ENCODE measurements around the gene ZNF628. TPM values are rescaled to one million over a fixed set of nuclear protein-coding genes. Genes with fewer than 3 reads are reported as not detected.

The ZNF628 gene
- total RNA-seq, 1 experiment from 2014 or later, result 21.7 TPM

DNA sequence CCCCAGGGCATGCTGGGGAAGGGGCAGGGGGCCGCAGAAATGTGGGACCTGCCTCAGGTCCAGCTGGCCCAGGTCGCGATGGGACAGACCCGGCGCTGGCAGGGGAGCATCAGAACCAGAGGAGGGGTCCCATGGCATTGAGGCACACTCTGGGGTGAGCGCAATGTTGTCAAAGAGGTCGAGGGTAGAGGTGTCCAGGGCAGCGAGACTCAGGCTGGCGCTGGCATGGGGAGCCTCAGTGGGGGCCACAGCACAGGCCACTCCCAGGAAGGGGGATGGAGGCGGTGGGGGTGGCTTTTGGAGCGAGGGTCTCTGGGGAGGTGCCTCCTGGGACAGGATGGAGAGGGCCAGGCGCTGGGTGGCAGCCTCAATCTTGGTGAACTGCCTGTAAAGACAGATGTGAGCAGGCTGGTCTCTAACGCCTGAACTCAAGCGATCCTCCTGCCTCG lies 12.8 kb upstream of the ZNF628 start:
- peaks cover 22% of the 10 kb centered on the region for H3K4me1 ChIP-seq (ENCODE audit: control insufficient read depth, insufficient read depth, low read length)
- DNase-seq (ENCODE audit: low read depth, low spot score), result no peak
- in situ Hi-C loops (cut with HindIII; ENCODE audit: low pct_unique_long_range_greater_than_20kb, low sequenced_read_pairs), result no loop called here
- H3K9me3 ChIP-seq (ENCODE audit: control insufficient read depth, insufficient read depth, low read depth, low read length), result no peaks in the 10 kb centered on the region
- BruUV-seq (replicated peaks), result no TSS peak
- H3K4me3 ChIP-seq (ENCODE audit: low read depth in 2 of 2, low read length in 2 of 2), result no peak overlapping the region
- ChIA-PET POLR2A (no interaction called here), CTCF (no interaction called here)
- ATAC-seq, result no peak
- H3K36me3 ChIP-seq (ENCODE audit: control insufficient read depth, insufficient read depth, low read length), result no peaks in the 10 kb centered on the region
- no peaks in the 10 kb centered on the region for H3K27me3 ChIP-seq (ENCODE audit: control insufficient read depth, insufficient read depth, low read length)
- TF ChIP-seq POLR2AphosphoS5 (IDR thresholded peaks at IDR 0.05; ENCODE audit: low read depth, low read length) (no peak), TCF7L2 (IDR thresholded peaks at IDR 0.05; ENCODE audit: low read depth, low read length) (no peak), SIN3A (IDR thresholded peaks at IDR 0.05; ENCODE audit: borderline replicate concordance, insufficient read depth, low read depth, low read length) (no peak)
- TF ChIP-seq, protein P1, sequence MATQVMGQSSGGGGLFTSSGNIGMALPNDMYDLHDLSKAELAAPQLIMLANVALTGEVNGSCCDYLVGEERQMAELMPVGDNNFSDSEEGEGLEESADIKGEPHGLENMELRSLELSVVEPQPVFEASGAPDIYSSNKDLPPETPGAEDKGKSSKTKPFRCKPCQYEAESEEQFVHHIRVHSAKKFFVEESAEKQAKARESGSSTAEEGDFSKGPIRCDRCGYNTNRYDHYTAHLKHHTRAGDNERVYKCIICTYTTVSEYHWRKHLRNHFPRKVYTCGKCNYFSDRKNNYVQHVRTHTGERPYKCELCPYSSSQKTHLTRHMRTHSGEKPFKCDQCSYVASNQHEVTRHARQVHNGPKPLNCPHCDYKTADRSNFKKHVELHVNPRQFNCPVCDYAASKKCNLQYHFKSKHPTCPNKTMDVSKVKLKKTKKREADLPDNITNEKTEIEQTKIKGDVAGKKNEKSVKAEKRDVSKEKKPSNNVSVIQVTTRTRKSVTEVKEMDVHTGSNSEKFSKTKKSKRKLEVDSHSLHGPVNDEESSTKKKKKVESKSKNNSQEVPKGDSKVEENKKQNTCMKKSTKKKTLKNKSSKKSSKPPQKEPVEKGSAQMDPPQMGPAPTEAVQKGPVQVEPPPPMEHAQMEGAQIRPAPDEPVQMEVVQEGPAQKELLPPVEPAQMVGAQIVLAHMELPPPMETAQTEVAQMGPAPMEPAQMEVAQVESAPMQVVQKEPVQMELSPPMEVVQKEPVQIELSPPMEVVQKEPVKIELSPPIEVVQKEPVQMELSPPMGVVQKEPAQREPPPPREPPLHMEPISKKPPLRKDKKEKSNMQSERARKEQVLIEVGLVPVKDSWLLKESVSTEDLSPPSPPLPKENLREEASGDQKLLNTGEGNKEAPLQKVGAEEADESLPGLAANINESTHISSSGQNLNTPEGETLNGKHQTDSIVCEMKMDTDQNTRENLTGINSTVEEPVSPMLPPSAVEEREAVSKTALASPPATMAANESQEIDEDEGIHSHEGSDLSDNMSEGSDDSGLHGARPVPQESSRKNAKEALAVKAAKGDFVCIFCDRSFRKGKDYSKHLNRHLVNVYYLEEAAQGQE (IDR thresholded peaks at IDR 0.05; ENCODE audit: insufficient read depth in 1 of 2, low read depth in 2 of 2, low read length in 1 of 2), result no peak
- TF ChIP-seq, protein P2, sequence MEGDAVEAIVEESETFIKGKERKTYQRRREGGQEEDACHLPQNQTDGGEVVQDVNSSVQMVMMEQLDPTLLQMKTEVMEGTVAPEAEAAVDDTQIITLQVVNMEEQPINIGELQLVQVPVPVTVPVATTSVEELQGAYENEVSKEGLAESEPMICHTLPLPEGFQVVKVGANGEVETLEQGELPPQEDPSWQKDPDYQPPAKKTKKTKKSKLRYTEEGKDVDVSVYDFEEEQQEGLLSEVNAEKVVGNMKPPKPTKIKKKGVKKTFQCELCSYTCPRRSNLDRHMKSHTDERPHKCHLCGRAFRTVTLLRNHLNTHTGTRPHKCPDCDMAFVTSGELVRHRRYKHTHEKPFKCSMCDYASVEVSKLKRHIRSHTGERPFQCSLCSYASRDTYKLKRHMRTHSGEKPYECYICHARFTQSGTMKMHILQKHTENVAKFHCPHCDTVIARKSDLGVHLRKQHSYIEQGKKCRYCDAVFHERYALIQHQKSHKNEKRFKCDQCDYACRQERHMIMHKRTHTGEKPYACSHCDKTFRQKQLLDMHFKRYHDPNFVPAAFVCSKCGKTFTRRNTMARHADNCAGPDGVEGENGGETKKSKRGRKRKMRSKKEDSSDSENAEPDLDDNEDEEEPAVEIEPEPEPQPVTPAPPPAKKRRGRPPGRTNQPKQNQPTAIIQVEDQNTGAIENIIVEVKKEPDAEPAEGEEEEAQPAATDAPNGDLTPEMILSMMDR (IDR thresholded peaks at IDR 0.05), result no peak
- intact Hi-C loops (cut with micrococcal nuclease; ENCODE audit: unreplicated experiment), result no loop called here
- H3K27ac ChIP-seq (ENCODE audit: low read length), result no peak overlapping the region

DNA sequence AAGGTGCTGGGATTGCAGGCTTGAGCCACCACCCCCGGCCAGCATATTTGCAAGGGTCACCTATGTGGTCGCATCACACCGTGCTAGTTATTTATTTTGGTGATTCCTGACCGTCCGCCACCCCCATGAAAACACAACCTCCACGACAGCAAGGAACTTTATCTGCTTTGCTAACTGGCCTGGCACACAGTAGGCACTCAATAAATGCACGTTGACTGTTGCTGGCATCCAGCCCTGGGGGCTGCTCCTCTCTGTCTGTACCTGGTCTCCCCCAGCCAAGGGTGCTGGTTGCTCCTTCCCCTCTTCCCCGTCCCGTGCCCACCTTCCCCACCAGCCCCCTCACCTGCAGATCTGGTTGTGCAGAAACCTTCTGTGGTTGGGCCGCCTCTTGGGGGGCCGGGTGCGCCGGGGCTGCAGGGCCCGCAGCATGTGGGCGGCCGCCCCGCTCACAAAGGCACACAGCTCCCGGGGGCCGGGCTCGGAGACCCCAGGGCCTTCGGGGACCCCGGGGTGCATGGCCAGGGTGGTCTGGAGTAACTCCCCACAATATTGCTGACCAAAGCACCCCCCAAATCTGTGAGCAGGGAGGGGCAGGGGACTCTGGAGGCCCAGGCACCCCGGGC lies 12.3 kb upstream of the ZNF628 start:
- no peak overlapping the region for H3K4me3 ChIP-seq (ENCODE audit: low read depth in 2 of 2, low read length in 2 of 2)
- in situ Hi-C loops (cut with HindIII; ENCODE audit: low pct_unique_long_range_greater_than_20kb, low sequenced_read_pairs) (no loop called here), intact Hi-C loops (cut with micrococcal nuclease; ENCODE audit: unreplicated experiment) (no loop called here)
- H3K27me3 ChIP-seq (ENCODE audit: control insufficient read depth, insufficient read depth, low read length), result no peaks in the 10 kb centered on the region
- H3K4me1 ChIP-seq (ENCODE audit: control insufficient read depth, insufficient read depth, low read length), result peaks cover 22% of the 10 kb centered on the region
- H3K9me3 ChIP-seq (ENCODE audit: control insufficient read depth, insufficient read depth, low read depth, low read length), result no peaks in the 10 kb centered on the region
- no TSS peak for BruUV-seq (replicated peaks)
- DNase-seq (ENCODE audit: low read depth, low spot score) (no peak), ATAC-seq (no peak)
- H3K27ac ChIP-seq (ENCODE audit: low read length), result no peak overlapping the region
- TF ChIP-seq POLR2AphosphoS5 (IDR thresholded peaks at IDR 0.05; ENCODE audit: low read depth, low read length) (no peak), SIN3A (IDR thresholded peaks at IDR 0.05; ENCODE audit: borderline replicate concordance, insufficient read depth, low read depth, low read length) (no peak), TCF7L2 (IDR thresholded peaks at IDR 0.05; ENCODE audit: low read depth, low read length) (no peak)
- TF ChIP-seq, protein P1 (IDR thresholded peaks at IDR 0.05; ENCODE audit: insufficient read depth in 1 of 2, low read depth in 2 of 2, low read length in 1 of 2), result no peak
- TF ChIP-seq, protein P2 (IDR thresholded peaks at IDR 0.05), result no peak
- CTCF ChIA-PET, result no interaction called here
- no peaks in the 10 kb centered on the region for H3K36me3 ChIP-seq (ENCODE audit: control insufficient read depth, insufficient read depth, low read length)
- POLR2A ChIA-PET, result no interaction called here
